Measurements from ENCODE around the gene GOLGA1. TPM values are rescaled to one million over a fixed set of nuclear protein-coding genes. Genes with fewer than 3 reads are reported as not detected.

The GOLGA1 gene
- total RNA-seq, 1 experiment from 2014 or later: 18.9 TPM

DNA sequence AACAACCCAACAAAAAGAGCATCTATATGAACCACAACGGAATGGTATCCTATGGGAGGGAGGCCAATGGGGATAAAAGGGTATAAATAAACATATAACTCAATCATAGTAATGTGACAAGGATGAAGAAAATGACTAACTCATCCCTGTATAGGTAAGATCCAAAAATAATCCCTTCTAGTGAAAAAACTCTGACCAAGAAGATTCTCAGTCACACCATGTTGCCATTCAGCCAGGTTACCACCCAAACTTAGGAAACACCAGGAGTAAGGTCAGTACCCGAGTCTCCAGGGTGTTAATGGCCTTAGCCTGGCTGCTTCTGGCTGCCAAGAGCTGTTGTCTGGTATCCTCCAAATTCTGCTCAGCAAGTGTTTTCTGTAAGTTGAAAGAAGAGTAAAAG is 32.8 kb downstream of the GOLGA1 start:
- Mint-ChIP-seq H3K36me3 (ENCODE audit: insufficient read depth, unreplicated experiment) (peaks cover 19% of the 10 kb centered on the region), H3K4me1 (ENCODE audit: low read depth, unreplicated experiment) (peaks cover 11% of the 10 kb centered on the region), H3K27ac (ENCODE audit: unreplicated experiment) (no peak overlapping the region), H3K27me3 (ENCODE audit: insufficient read depth, unreplicated experiment) (no peaks in the 10 kb centered on the region), H3K4me3 (ENCODE audit: unreplicated experiment) (no peak overlapping the region), H3K9me3 (ENCODE audit: unreplicated experiment) (no peaks in the 10 kb centered on the region)
- no peaks in the 10 kb centered on the region for H3K27me3 ChIP-seq (replicated peaks; ENCODE audit: control insufficient read depth, insufficient read depth, low read length)
- H3K36me3 ChIP-seq (ENCODE audit: control insufficient read depth, insufficient read depth, low read length): no peaks in the 10 kb centered on the region; the same call in none of the 2 replicates
- TF ChIP-seq CTCF (IDR thresholded peaks at IDR 0.05; ENCODE audit: insufficient read depth in 1 of 2, low read depth in 1 of 2, low read length in 1 of 2, severe bottlenecking in 1 of 2, unreplicated experiment in 1 of 2): no peak
- DNase-seq: no peak
- POLR2A ChIA-PET: interaction anchor here (1.2 kb wide), 1 partner anchor 10 kb away, joined by 3 read pairs; no protein-coding TSS in a partner anchor
- CTCF ChIA-PET: no interaction called here
- no peaks in the 10 kb centered on the region for H3K9me3 ChIP-seq
- H3K4me3 ChIP-seq (ENCODE audit: low read depth, low read length): no peak overlapping the region
- intact Hi-C loops (cut with micrococcal nuclease; ENCODE audit: unreplicated experiment): no loop called here
- no TSS peak for BruUV-seq (replicated peaks)
- H3K4me1 ChIP-seq: no peaks in the 10 kb centered on the region

GRCh38 chr9:124906966-124907365 is 33.9 kb downstream of the GOLGA1 start:
- TF ChIP-seq CTCF (IDR thresholded peaks at IDR 0.05; ENCODE audit: insufficient read depth in 1 of 2, low read depth in 1 of 2, low read length in 1 of 2, severe bottlenecking in 1 of 2, unreplicated experiment in 1 of 2): no peak
- Mint-ChIP-seq H3K27ac (ENCODE audit: unreplicated experiment) (no peak overlapping the region), H3K36me3 (ENCODE audit: insufficient read depth, unreplicated experiment) (peaks cover 19% of the 10 kb centered on the region), H3K9me3 (ENCODE audit: unreplicated experiment) (no peaks in the 10 kb centered on the region), H3K4me3 (ENCODE audit: unreplicated experiment) (no peak overlapping the region), H3K27me3 (ENCODE audit: insufficient read depth, unreplicated experiment) (no peaks in the 10 kb centered on the region), H3K4me1 (ENCODE audit: low read depth, unreplicated experiment) (peaks cover 11% of the 10 kb centered on the region)
- BruUV-seq (replicated peaks): no TSS peak
- H3K27me3 ChIP-seq (replicated peaks; ENCODE audit: control insufficient read depth, insufficient read depth, low read length): no peaks in the 10 kb centered on the region
- DNase-seq: no peak
- no peaks in the 10 kb centered on the region for H3K4me1 ChIP-seq
- CTCF ChIA-PET: no interaction called here
- intact Hi-C loops (cut with micrococcal nuclease; ENCODE audit: unreplicated experiment): no loop called here
- H3K9me3 ChIP-seq: no peaks in the 10 kb centered on the region
- no peaks in the 10 kb centered on the region; the same call in none of the 2 replicates for H3K36me3 ChIP-seq (ENCODE audit: control insufficient read depth, insufficient read depth, low read length)
- no peak overlapping the region for H3K4me3 ChIP-seq (ENCODE audit: low read depth, low read length)
- POLR2A ChIA-PET: no interaction called here

GRCh38 chr9:124899845-124900244 is 41.0 kb downstream of the GOLGA1 start:
- peaks cover 25% of the 10 kb centered on the region for H3K36me3 Mint-ChIP-seq (ENCODE audit: insufficient read depth, unreplicated experiment)
- no peak for TF ChIP-seq CTCF (IDR thresholded peaks at IDR 0.05; ENCODE audit: insufficient read depth in 1 of 2, low read depth in 1 of 2, low read length in 1 of 2, severe bottlenecking in 1 of 2, unreplicated experiment in 1 of 2)
- peaks cover 16% of the 10 kb centered on the region for H3K4me1 ChIP-seq
- no peak for DNase-seq
- H3K4me1 Mint-ChIP-seq (ENCODE audit: low read depth, unreplicated experiment): no peaks in the 10 kb centered on the region
- no peaks in the 10 kb centered on the region for H3K27me3 ChIP-seq (replicated peaks; ENCODE audit: control insufficient read depth, insufficient read depth, low read length)
- no peak overlapping the region for H3K4me3 ChIP-seq (ENCODE audit: low read depth, low read length)
- H3K4me3 Mint-ChIP-seq (ENCODE audit: unreplicated experiment): no peak overlapping the region
- H3K9me3 Mint-ChIP-seq (ENCODE audit: unreplicated experiment): no peaks in the 10 kb centered on the region
- H3K36me3 ChIP-seq (ENCODE audit: control insufficient read depth, insufficient read depth, low read length): no peaks in the 10 kb centered on the region
- no peaks in the 10 kb centered on the region for H3K9me3 ChIP-seq
- ChIA-PET POLR2A (no interaction called here), CTCF (no interaction called here)
- BruUV-seq (replicated peaks): no TSS peak
- H3K27me3 Mint-ChIP-seq (ENCODE audit: insufficient read depth, unreplicated experiment): no peaks in the 10 kb centered on the region
- intact Hi-C loops (cut with micrococcal nuclease; ENCODE audit: unreplicated experiment): no loop called here
- peak overlapping the region; percentile 82 for H3K27ac Mint-ChIP-seq (ENCODE audit: unreplicated experiment)

Measured in Caco-2 (cell line).